Parathyroid adenoma (tissue), 2 donors: Measurements from ENCODE around the gene WWOX.

Experiments
- H2AFZ ChIP-seq: fragments of 300-600 bp; sonication (generic); one replicate; pipeline ENCODE4 v1.7.0; 2017; ENCODE audit warnings: antibody characterized with exemption, mild to moderate bottlenecking
- H3K27ac ChIP-seq: fragments of 300-600 bp; sonication (generic); one replicate; pipeline ENCODE4 v1.7.0; 2017
- H3K27me3 ChIP-seq: fragments of 300-600 bp; sonication (generic); one replicate; pipeline ENCODE4 v1.7.0; 2017; ENCODE audit warnings: low read length; ENCODE audit not compliant: control insufficient read depth, insufficient read depth
- H3K36me3 ChIP-seq: fragments of 300-600 bp; sonication (generic); one replicate; pipeline ENCODE4 v1.7.0; 2017; ENCODE audit warnings: low read length; ENCODE audit not compliant: control insufficient read depth, insufficient read depth
- H3K4me1 ChIP-seq: fragments of 300-600 bp; sonication (generic); one replicate; pipeline ENCODE4 v1.7.0; 2017; ENCODE audit warnings: control low read depth
- H3K4me2 ChIP-seq: fragments of 300-600 bp; sonication (generic); one replicate; pipeline ENCODE4 v1.7.0; 2017; ENCODE audit warnings: low read length
- H3K4me3 ChIP-seq: fragments of 300-600 bp; sonication (generic); one replicate; pipeline ENCODE4 v1.7.0; 2017; ENCODE audit warnings: low read depth, low read length
- H3K79me2 ChIP-seq: fragments of 300-600 bp; sonication (generic); one replicate; pipeline ENCODE4 v1.7.0; 2017; ENCODE audit warnings: control low read depth
- H3K9ac ChIP-seq: fragments of 300-600 bp; sonication (generic); one replicate; pipeline ENCODE4 v1.7.0; 2017; ENCODE audit warnings: mild to moderate bottlenecking
- H3K9me3 ChIP-seq: fragments of 300-600 bp; sonication (generic); one replicate; pipeline ENCODE4 v1.7.0; 2017; ENCODE audit warnings: low read length; ENCODE audit not compliant: control insufficient read depth
- TF ChIP-seq, protein P1 (sequence below): fragments of 300-600 bp; sonication (generic); IDR thresholded peaks from one replicate; pipeline ENCODE4 v1.7.0; 2017; ENCODE audit warnings: antibody characterized with exemption, mild to moderate bottlenecking
- donor health status: primary hyperparathyroidism.

The WWOX gene

DNA sequence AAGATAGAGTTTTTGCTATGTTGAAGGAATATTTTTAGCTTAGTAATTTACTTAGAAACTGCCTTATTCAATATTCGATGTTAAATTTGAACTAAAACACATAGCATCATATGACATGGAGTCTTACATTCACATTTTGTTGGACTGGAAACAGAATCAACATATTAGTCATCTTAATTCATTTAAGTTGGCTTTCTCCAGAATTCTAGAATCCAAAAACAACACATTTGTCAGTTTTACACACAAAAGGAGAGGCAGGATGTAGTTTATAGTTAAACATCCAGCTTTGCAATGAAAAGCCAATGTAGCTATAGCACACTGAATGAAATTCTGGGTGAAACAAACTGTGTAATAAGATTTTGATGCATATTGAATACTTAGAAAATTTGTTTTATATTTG, 43.3 kb downstream of the WWOX start:
- Histone ChIP-seq H3K4me3 (no peak overlapping the region), H3K9me3 (no peaks in the 10 kb centered on the region), H3K9ac (no peak overlapping the region), H3K4me2 (no peak overlapping the region), H2AFZ (no peak overlapping the region), H3K36me3 (no peaks in the 10 kb centered on the region), H3K4me1 (peaks cover 6% of the 10 kb centered on the region), H3K27me3 (no peaks in the 10 kb centered on the region), H3K27ac (no peak overlapping the region), H3K79me2 (peaks cover 2% of the 10 kb centered on the region)
- TF ChIP-seq, protein P1, sequence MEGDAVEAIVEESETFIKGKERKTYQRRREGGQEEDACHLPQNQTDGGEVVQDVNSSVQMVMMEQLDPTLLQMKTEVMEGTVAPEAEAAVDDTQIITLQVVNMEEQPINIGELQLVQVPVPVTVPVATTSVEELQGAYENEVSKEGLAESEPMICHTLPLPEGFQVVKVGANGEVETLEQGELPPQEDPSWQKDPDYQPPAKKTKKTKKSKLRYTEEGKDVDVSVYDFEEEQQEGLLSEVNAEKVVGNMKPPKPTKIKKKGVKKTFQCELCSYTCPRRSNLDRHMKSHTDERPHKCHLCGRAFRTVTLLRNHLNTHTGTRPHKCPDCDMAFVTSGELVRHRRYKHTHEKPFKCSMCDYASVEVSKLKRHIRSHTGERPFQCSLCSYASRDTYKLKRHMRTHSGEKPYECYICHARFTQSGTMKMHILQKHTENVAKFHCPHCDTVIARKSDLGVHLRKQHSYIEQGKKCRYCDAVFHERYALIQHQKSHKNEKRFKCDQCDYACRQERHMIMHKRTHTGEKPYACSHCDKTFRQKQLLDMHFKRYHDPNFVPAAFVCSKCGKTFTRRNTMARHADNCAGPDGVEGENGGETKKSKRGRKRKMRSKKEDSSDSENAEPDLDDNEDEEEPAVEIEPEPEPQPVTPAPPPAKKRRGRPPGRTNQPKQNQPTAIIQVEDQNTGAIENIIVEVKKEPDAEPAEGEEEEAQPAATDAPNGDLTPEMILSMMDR: no peak

- H3K4me3 ChIP-seq: no peak overlapping the region
- no peaks in the 10 kb centered on the region for H3K36me3 ChIP-seq
- H3K27ac ChIP-seq: no peak overlapping the region
- no peaks in the 10 kb centered on the region for H3K9me3 ChIP-seq
- H3K79me2 ChIP-seq: no peaks in the 10 kb centered on the region
- no peak overlapping the region for H2AFZ ChIP-seq
- TF ChIP-seq, protein P1: no peak
- no peak overlapping the region for H3K9ac ChIP-seq
- peaks cover 6% of the 10 kb centered on the region for H3K4me1 ChIP-seq
- no peaks in the 10 kb centered on the region for H3K27me3 ChIP-seq
- no peak overlapping the region for H3K4me2 ChIP-seq
Measured at GRCh38 chr16:78146807-78147206, 47.4 kb downstream of the WWOX start.

DNA sequence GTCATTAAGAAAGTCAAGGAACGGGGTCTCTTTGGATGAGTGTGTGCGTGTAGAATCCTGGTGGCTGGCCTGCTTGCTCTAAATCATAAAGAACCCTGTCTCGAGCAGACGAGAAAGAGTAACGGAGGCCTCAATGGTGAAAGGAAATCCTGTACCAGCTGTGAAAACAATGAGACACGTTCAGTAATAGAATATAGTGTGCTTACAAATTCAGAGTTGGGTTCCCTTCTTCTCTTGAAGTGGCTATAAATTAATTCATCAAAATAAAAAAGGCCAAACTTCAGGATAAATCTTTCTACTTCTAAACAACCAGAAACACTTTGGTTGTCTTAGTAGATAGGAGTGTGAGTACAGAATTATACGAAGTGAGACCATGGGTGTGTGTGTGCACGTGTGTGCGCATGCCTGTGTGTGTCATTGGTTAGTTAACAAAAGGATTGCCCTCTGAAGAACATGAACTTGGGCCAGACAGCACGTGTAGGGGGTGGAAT, 48.5 kb downstream of the WWOX start:
- no peak overlapping the region for H2AFZ ChIP-seq
- H3K36me3 ChIP-seq: no peaks in the 10 kb centered on the region
- H3K4me1 ChIP-seq: peaks cover 6% of the 10 kb centered on the region
- TF ChIP-seq, protein P1: no peak
- no peak overlapping the region for H3K27ac ChIP-seq
- no peaks in the 10 kb centered on the region for H3K27me3 ChIP-seq
- no peak overlapping the region for H3K4me3 ChIP-seq
- no peaks in the 10 kb centered on the region for H3K79me2 ChIP-seq
- no peak overlapping the region for H3K4me2 ChIP-seq
- no peaks in the 10 kb centered on the region for H3K9me3 ChIP-seq
- H3K9ac ChIP-seq: no peak overlapping the region

DNA sequence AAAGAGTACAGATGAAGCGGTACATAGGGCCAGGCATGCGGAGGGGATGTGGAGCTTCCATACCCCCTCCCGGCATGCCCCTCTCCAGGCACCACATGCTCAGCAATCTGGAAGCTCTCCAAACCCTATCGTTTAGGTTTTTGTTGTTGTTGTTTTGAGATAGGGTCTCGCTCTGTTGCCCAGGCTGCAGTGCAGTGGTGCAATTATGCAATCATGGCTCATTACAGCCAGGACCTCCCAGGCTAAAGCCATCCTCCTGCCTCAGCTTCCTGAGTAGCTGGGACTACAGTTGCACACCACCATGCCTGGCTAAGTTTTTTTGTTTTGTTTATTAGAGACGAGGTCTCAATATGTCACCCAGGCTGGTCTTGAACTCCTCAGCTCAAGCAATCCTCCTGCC, 50.8 kb downstream of the WWOX start:
- Histone ChIP-seq H3K4me3 (no peak overlapping the region), H3K9me3 (no peaks in the 10 kb centered on the region), H2AFZ (no peak overlapping the region), H3K9ac (no peak overlapping the region), H3K36me3 (no peaks in the 10 kb centered on the region), H3K27ac (no peak overlapping the region), H3K27me3 (no peaks in the 10 kb centered on the region), H3K4me1 (peaks cover 6% of the 10 kb centered on the region), H3K4me2 (no peak overlapping the region), H3K79me2 (no peaks in the 10 kb centered on the region)
- TF ChIP-seq, protein P1: no peak

DNA sequence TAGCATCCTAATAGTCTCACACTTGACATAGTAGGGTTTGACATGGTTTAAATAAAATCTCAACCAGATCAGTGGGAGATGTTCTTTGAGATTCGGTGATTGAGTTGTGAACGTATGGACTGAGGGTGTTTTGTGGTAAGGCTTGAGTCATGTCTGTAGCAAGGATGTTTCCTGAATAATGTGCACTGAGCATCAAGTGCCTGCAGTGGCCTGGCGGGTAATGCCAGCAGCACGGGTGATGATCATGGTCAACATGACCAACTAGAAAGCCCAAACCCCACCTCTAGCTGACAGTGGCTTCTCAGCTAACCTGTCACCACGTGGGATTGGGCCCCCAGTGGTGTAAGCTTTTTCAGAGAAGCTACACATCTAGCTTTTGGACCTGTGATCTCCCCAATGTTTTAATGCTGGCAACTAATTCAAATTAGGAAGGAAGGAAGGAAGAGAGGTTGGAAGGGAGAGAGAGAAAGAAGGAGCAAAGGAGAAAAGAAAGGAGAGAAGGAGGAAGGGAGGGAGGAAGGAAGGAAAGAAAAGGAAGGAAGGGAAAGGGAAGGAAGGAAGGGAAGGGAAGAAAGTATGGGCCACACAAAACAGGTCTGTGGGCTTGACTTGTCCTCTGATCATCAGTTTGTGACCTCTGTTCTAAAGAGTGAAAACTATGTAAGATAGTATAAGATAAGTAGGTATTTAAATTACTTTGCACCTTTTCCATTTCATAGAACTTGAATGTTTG, 55.4 kb downstream of the WWOX start:
- no peak overlapping the region for H3K9ac ChIP-seq
- no peak overlapping the region for H3K27ac ChIP-seq
- no peaks in the 10 kb centered on the region for H3K36me3 ChIP-seq
- TF ChIP-seq, protein P1: no peak
- no peak overlapping the region for H3K4me2 ChIP-seq
- no peaks in the 10 kb centered on the region for H3K4me1 ChIP-seq
- H2AFZ ChIP-seq: no peak overlapping the region
- no peaks in the 10 kb centered on the region for H3K27me3 ChIP-seq
- no peaks in the 10 kb centered on the region for H3K9me3 ChIP-seq
- no peak overlapping the region for H3K4me3 ChIP-seq
- peaks cover 3% of the 10 kb centered on the region for H3K79me2 ChIP-seq
